RWPE2 (cell line): Measurements from ENCODE around the gene MAGOHB.
A peak's percentile ranks its signal among the peaks of the same experiment; 100 is the strongest.

Experiments
- ATAC-seq: fragments of 200-7000 bp; cut with Tn5 transposase; 3 replicates; pipeline ENCODE4 v1.9.1; 2021; ENCODE audit warnings: low read depth
- DNase-seq: peaks from one replicate; pipeline ENCODE4 v3.0.0-alpha.2; 2020; ENCODE audit warnings: low spot score
- H3K27ac ChIP-seq: fragments of 450-650 bp; 2 replicates; pipeline ENCODE4 v1.5.1; 2017; ENCODE audit warnings: mild to moderate bottlenecking; ENCODE audit not compliant: poor library complexity, severe bottlenecking
- H3K27me3 ChIP-seq: fragments of 250-450 bp; sonication (Bioruptor Pico); 2 replicates; pipeline ENCODE4 v1.5.1; 2021; ENCODE audit warnings: mild to moderate bottlenecking, moderate library complexity; ENCODE audit not compliant: insufficient read depth, poor library complexity, severe bottlenecking
- H3K36me3 ChIP-seq: fragments of 250-450 bp; sonication (Bioruptor Pico); 2 replicates; pipeline ENCODE4 v1.5.1; 2020; ENCODE audit warnings: low read depth, mild to moderate bottlenecking, moderate library complexity
- H3K4me1 ChIP-seq: fragments of 250-450 bp; sonication (Bioruptor Pico); 2 replicates; pipeline ENCODE4 v1.5.1; 2021; ENCODE audit warnings: mild to moderate bottlenecking, moderate library complexity; ENCODE audit not compliant: insufficient read depth, poor library complexity, severe bottlenecking
- H3K4me3 ChIP-seq: fragments of 250-450 bp; sonication (Bioruptor Pico); 2 replicates; pipeline ENCODE4 v1.5.1; 2021; ENCODE audit warnings: mild to moderate bottlenecking, moderate library complexity; ENCODE audit not compliant: severe bottlenecking
- H3K9me3 ChIP-seq: fragments of 250-450 bp; sonication (Bioruptor Pico); 2 replicates; pipeline ENCODE4 v1.5.1; 2021; ENCODE audit warnings: mild to moderate bottlenecking, moderate library complexity; ENCODE audit not compliant: severe bottlenecking
- TF ChIP-seq, protein P1 (sequence below): fragments of 450-650 bp; IDR thresholded peaks from one replicate; pipeline ENCODE4 v1.5.1; 2017; ENCODE audit warnings: mild to moderate bottlenecking, moderate library complexity; ENCODE audit not compliant: poor library complexity, severe bottlenecking

The MAGOHB gene

DNA sequence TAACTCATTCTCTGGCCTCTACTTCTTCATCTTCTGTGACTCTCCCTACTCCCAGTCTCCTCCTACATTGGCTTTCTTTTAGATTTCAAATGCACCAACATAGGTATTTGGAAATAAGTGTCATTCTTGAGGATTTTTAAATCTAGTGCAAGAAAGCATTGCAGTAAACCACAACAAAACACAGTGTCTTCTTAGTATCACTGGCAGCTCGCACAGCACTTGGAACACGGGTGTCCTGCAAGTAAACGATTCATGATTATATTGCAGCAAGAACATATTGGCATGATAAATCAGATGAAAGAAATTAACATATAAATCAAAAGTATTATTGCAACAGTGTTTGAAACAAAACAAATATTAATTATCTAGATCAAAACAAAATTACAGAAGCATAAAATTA, 45.6 kb downstream of the MAGOHB start:
- Histone ChIP-seq H3K36me3 (no peaks in the 10 kb centered on the region), H3K4me1 (no peaks in the 10 kb centered on the region), H3K9me3 (no peaks in the 10 kb centered on the region), H3K27me3 (no peaks in the 10 kb centered on the region), H3K27ac (no peak overlapping the region), H3K4me3 (no peak overlapping the region)
- no peak for ATAC-seq
- TF ChIP-seq, protein P1, sequence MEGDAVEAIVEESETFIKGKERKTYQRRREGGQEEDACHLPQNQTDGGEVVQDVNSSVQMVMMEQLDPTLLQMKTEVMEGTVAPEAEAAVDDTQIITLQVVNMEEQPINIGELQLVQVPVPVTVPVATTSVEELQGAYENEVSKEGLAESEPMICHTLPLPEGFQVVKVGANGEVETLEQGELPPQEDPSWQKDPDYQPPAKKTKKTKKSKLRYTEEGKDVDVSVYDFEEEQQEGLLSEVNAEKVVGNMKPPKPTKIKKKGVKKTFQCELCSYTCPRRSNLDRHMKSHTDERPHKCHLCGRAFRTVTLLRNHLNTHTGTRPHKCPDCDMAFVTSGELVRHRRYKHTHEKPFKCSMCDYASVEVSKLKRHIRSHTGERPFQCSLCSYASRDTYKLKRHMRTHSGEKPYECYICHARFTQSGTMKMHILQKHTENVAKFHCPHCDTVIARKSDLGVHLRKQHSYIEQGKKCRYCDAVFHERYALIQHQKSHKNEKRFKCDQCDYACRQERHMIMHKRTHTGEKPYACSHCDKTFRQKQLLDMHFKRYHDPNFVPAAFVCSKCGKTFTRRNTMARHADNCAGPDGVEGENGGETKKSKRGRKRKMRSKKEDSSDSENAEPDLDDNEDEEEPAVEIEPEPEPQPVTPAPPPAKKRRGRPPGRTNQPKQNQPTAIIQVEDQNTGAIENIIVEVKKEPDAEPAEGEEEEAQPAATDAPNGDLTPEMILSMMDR: no peak
- DNase-seq: no peak

DNA sequence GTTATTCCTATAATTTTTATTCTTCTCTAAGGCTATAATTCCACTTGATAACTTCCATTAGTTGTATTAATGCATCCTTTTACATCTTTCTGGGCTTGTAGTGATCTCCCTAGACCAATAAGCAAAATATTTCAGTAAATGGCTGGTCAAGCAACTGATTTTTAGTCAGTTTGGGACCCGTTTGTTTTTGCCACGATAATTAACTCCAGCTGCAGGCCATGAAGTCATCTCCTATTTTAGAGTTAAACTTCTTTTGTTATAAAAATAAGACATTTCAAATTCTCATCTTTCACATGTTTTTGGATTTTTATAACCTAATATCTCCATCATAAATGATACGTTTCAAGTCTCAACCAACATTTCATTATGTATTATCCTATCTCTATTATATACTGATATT, 49.4 kb downstream of the MAGOHB start:
- Histone ChIP-seq H3K4me3 (no peak overlapping the region), H3K27ac (no peak overlapping the region), H3K27me3 (no peaks in the 10 kb centered on the region), H3K4me1 (no peaks in the 10 kb centered on the region), H3K36me3 (no peaks in the 10 kb centered on the region), H3K9me3 (no peaks in the 10 kb centered on the region)
- DNase-seq: no peak
- TF ChIP-seq, protein P1: no peak
- no peak for ATAC-seq

DNA sequence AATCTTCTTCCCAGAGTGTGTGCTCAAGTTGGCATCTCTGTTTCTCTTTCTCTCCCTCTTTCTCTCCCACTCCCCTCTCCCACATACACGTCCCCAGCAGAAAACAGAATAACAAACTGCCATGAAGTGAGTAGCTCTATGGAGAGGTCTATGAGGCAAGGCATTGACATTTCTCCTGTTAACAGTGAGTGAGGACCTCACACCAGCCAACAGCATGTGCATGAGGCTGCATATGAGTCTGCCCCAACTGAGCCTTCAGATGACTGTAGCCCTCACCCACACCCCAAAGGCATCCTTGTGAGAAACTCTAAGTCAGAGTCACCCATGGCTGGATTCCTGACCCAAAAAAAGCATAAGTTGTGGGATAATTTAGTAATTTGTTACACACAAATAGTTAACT, 50.4 kb downstream of the MAGOHB start:
- Histone ChIP-seq H3K36me3 (no peaks in the 10 kb centered on the region), H3K4me3 (no peak overlapping the region)

DNA sequence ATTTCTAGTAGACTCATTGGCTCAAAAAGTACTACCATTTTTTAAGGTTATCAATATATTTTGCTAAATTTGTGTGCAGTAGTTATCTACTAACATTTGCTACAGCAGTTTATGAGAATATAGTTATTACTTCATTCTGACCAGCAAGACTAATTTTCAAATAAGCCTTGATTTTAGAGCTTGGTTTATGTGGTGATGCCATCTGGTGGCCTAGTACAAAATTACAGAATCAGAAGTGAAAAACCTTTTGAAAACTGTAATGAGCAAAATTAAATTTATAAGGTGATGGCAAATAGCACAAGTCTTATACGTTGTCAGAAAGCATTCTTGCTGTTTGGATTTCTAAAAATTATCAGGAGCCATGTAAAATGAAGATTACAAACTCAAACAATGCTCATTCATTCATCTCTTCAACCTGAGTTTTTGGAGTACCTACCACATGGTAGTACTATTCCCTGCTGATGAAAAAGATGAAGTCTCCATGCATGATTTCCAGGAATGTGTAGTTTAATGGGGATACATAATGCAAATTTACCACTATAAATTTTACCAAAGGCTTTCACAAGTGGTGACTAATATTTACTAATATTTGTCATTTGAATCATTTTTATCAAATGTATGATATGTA, 51.0 kb downstream of the MAGOHB start:
- no peak overlapping the region for H3K27ac ChIP-seq
- no peaks in the 10 kb centered on the region for H3K4me1 ChIP-seq
- H3K27me3 ChIP-seq: no peaks in the 10 kb centered on the region
- DNase-seq (no peak), ATAC-seq (no peak)
- H3K4me3 ChIP-seq: no peak overlapping the region
- TF ChIP-seq, protein P1: peak; percentile 66
- no peaks in the 10 kb centered on the region for H3K9me3 ChIP-seq
- H3K36me3 ChIP-seq: no peaks in the 10 kb centered on the region

More for the DNA sequence above, 50.4 kb downstream of the MAGOHB start:
- H3K27ac ChIP-seq: no peak overlapping the region
- ATAC-seq (no peak), DNase-seq (no peak)
- TF ChIP-seq, protein P1: no peak
- no peaks in the 10 kb centered on the region for H3K9me3 ChIP-seq
- no peaks in the 10 kb centered on the region for H3K27me3 ChIP-seq
- no peaks in the 10 kb centered on the region for H3K4me1 ChIP-seq

DNA sequence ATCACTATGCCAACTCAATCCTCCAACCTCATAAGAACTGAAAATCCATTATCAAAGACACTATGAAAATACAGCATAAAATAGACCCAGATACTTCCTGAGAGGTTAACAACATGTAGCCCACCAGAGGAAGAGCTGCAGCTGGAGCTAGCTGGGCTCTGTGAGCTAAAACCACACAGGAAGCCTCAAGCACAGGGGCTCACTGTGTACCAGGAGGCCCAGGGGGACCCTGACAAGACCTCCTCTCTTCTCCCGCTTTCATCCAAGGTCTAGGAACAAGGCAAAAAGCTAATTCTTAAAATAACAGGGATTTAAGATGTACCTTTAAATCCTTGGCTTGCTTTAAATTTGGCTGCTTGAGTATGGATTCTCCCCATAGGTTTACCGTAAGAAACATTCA, 54.2 kb downstream of the MAGOHB start:
- Histone ChIP-seq H3K4me3 (no peak overlapping the region), H3K27me3 (no peaks in the 10 kb centered on the region), H3K4me1 (no peaks in the 10 kb centered on the region), H3K9me3 (no peaks in the 10 kb centered on the region), H3K27ac (no peak overlapping the region), H3K36me3 (no peaks in the 10 kb centered on the region)
- DNase-seq (no peak), ATAC-seq (no peak)
- TF ChIP-seq, protein P1: no peak
